GM10847 (cell line): ENCODE measurements around the gene ATL2.

Source experiments
- POLR2A ChIP-seq: IDR thresholded peaks from 2 replicates; pipeline ENCODE4 v1.6.1; 2011; ENCODE audit not compliant: insufficient read length; ENCODE audit errors: extremely low read depth

The ATL2 gene

DNA sequence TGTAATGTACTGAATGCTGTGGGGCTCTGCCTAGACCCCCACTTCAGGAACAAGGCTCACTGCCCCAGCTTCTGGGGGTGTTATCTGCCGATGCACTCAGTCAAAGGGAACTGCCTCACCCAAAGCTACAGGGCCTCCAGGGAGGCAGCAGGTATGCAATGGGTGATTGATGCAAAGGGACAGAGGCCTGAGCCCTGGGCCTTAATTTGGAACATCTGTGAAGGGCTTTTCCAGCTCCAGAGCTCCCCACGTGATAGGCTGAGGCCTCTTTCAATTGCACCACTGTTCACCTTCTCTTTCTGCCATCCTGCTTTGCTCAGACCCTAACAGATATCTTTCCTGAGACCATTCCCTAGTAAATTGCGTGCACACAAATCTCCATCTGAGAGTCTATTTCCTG is 131.0 kb downstream of the ATL2 start:
- TF ChIP-seq POLR2A, result no peak

DNA sequence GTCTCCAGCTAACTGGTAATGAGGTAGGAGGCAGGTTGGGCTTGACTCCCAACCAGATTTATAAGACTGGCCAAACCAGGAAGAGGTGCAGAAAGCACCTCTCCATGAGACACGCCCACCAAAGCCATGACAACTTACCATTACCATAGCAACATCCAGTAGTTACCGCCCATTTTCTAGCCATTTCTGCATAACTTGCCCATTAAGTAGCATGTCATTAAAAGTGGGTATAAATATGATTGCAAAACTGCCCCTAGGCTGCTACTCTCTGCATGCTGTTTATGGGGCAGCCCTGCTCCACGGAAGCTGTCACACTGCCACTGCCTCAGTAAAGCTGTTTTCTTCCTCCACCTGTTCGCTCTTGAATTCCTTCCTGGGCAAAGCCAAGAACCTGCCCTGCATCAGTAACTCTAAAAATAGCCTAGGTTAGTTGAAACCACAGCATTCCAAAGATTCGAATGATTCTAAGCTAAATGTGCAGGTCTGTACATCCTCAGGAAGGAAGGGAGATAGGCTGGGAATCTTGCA is 131.9 kb downstream of the ATL2 start:
- TF ChIP-seq POLR2A, result no peak

DNA sequence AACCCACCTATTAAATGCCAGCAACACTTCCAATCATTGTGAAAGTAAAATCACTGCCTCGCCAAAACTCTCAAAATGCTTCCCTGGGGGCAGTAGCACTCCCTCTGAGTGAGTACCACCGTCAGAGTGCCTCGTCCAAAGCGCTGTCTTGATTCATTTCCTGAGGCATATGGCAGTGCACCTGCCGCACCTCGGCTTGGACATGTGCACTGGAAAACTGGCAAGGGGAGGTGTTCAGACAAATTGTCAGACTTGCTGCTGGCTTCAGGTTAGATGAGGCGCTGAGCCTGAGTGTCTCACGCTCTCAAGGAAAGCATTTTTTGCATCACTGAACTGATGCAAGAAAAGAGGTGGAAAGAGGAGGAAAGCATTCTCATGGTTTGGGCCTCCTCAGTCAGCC is 132.8 kb downstream of the ATL2 start:
- TF ChIP-seq POLR2A, result no peak
